NCI-H128 (cell line): ENCODE measurements around the gene COL5A2.

Experiments used
- DNase-seq: peaks from one replicate; lab custom pipeline; 2025; ENCODE audit not compliant: unreplicated experiment; lab: John Stamatoyannopoulos, UW

The COL5A2 gene

DNA sequence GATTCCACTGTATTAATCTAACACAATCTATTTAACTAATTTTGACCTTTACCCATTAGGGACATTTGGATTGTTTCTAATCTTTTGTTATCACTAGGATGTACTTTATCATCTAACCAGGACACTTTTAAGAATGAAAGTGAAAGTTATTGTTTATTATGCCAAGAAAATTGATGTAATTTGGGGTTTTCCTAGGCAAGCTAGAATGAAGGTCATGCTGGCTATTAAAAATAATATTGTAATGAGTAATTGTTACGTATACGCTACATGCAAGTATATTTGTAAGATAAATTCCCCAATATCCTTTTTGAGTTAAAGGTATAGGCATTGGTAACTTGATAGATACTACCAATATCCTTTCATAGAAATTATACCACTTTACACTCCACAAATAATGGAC, 74.6 kb downstream of the COL5A2 start:
- DNase-seq: no peak

GRCh38 chr2:189102735-189103134, 76.8 kb downstream of the COL5A2 start:
- no peak for DNase-seq

GRCh38 chr2:189097934-189098333, 81.6 kb downstream of the COL5A2 start:
- DNase-seq: no peak

DNA sequence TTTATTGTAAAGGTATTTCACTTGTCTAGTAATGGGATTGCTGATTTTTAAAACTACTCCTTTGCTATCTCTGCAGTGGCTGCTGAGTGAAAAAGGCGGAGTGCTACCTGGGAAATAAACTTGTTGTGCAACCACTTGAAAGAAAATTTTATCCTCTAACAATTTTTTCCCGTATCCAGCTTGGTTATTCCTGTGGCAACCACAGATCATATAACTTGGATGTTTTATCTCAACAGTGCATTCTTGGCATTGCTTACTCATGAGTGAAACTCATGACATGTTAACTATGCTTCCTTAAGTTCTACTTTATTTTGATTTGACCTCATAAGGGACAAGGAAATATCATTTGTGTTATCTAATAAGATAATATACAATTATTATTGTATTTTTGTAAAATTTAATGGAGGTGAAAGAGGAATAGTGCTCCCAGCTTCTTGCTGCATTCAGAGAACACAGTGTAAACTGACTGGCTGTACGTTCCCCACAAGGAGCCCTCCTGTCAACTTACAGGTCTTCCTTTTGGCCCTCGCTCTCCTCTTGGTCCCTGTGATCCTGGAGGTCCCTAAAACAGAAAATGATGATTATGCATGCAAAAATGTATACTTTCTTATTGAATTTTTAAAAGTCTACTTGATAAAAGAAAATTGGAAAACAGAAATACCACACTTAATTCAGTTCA, 82.7 kb downstream of the COL5A2 start:
- no peak for DNase-seq

DNA sequence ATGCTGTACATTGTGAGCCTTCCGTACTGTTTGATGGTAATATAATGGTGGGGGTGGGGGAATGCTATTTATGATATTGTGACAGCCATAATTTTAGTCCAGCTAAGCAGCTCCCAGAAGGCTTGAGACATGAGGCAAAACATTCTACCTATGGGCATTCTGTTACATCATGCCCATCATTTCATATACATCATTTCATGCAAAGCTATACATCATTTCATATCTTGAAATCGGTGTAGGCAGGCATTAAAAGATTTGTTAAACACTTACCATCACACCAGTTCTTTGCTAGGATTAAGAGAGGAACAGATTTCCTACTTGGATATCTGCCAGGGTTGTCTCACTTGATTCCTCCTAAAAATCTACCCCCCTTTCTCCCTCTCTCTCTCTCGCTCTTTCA, 84.5 kb downstream of the COL5A2 start:
- no peak for DNase-seq

- no peak for DNase-seq
Measured at GRCh38 chr2:189092936-189093335, 86.6 kb downstream of the COL5A2 start.

DNA sequence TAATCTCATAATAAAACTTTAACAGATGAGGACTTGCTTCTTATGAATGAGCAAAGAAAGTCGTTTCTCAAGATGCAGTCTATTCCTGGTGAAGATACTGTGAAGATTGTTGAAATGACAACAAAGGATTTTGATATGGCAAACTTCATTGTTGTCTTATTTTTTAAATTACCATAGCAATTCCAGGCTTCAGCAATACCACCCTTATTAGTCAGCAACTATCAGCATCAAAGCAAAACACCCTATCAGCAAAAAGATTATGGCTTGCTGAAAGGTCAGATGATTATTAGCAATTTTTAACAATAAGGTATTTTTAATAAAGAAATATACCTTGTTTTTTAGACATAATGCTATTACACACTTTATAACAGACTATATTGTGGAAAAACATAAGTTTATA, 88.3 kb downstream of the COL5A2 start:
- DNase-seq: no peak

DNA sequence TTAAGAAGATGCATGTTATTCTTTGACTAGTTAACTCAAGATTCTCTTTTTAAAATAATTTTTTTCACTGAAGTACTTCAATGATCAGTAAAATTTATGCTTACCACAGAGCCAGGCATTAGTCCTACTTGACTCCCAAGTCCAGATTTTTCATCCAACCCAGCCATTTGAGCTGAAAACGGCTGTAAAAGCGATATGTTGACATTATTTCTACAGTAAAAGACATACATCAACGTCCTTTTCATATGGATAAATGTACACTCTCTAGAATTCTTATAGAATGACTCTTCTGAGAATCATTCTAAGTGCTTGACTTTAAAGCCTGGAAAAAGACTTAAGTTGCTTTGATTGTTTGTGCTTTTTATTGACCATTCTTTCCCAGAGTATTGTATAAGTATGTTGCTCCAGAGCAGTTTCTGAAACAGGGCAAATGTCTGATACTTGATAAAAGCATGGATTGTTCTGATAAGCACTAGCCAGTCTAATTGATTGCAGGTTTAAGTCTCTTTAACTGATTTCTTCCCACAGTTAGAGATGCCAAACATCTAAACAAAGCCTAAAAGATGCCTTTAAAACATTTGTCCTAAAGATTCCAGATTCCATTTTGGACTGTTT, 90.9 kb downstream of the COL5A2 start:
- DNase-seq: no peak

DNA sequence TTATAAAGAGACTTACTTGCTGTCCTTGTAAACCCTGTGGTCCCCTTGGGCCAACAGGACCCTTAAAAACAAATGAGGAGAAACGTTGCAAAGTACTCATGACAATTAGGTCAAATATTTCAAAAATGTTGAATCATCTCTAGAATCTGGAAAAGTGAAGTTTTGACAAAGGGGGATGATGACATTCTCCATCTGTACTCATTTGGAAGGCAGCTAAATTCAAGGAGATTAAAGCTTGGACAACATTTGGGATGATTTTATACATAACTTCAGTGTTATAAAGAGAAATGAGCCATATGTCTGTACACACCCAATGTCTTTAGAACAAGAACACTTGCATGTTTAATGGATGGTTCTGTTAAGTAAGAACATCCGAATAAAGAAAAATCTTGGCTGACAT, 92.9 kb downstream of the COL5A2 start:
- no peak for DNase-seq

GRCh38 chr2:189086250-189086649, 93.3 kb downstream of the COL5A2 start:
- DNase-seq: no peak

GRCh38 chr2:189083606-189084005, 96.0 kb downstream of the COL5A2 start:
- no peak for DNase-seq

GRCh38 chr2:189083106-189083505, 96.5 kb downstream of the COL5A2 start:
- DNase-seq: no peak

DNA sequence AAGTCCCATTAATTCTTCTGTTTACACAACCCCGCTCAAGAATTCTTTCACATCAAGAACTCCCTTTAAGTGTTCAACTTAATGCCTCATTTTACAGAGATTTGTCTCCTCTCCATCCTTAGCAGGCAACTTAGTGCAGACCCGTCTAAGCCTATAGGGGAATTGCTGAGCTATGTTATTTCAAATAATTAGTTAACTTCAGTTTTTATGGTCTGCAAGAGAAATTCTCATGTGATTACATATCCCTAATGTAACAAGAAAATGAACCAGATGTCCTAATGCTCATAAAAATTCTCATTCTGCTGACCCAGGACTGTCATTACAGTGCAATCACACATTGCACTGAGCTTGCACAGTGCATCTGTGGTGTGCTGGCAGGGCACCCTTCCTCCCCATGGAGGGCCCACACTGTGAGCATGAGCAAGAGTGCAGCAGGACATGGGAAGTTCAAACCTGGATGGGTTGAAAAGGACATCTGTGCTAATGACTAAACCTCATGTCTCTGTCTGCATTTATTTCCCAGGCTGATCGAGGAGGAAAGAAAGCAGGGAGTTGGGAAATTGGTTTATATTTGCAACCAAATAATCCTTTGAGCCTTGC, 97.1 kb downstream of the COL5A2 start:
- DNase-seq: no peak

DNA sequence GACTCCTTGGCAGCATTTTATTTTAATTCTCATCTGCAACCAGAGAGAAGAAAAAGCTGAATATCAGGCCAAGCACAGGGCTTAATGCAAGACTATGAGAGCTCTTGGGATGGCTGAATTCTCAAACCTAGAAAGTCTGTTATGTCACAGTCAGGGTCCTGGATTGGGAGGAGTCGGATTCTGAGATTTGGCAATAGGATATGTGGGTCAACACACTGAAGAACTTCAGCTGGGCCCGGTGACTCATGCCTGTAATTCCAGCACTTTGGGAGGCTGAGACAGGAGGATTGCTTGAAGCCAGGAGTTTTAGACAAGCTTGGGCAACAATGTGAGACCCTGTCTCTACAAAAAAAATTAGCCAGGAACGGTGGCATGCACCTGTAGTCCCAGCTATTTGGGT, 103.0 kb downstream of the COL5A2 start:
- no peak for DNase-seq

- no peak for DNase-seq
Measured at GRCh38 chr2:189076120-189076519, 103.4 kb downstream of the COL5A2 start.

DNA sequence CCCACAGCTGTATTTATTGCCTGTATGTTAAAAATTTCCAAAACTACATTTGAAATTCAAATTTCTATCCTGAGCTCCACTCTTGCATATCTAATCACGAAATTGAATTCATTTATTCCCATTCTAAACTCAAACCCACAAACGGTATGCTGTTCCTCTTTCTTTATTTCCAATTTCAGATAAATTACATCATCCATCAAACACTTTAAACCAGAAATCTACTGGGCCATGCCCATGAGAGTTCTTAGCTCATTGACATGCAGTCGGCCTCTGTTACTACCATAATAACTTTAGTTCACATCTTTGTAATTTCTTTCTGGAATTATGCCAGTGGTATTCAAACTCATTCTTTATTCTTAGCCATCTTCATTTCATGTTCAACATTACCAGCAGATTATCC, 105.1 kb downstream of the COL5A2 start:
- no peak for DNase-seq

- no peak for DNase-seq
Measured at GRCh38 chr2:189072036-189072435, 107.5 kb downstream of the COL5A2 start.

DNA sequence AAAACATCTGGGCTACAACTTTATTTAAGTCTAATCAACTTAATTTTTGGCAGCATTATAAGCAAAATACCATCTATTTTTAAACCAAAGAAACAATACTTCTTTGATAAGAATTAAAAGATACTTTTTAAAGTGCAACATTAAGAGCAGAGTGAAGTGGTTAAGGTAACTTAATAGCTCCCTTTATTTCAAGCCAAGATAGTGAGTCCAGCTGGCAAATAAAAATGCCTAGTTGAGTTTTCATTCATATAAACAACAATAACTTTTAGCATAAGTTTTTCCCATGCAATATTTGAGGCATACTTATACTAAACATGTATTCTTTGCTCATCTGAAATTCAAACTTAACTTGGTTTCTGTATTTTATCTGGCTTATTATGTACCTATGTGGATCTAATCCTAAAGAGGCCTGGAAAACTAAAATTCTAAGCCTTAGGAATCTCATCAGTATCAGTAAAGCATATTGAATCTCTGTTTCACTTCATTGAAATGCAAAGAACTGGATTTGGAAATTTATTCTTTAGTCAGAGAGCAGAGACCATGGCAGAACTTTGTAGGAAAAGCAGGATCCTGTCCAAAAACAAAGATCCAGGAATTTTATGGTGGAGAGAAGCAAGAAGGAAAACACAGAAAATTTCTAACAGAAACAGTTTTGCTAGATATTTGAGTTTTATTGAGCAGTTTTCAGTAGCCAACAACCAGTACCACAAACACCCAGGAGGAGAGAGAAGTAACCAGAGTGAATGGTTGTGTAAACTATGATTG, 109.5 kb downstream of the COL5A2 start:
- no peak for DNase-seq

DNA sequence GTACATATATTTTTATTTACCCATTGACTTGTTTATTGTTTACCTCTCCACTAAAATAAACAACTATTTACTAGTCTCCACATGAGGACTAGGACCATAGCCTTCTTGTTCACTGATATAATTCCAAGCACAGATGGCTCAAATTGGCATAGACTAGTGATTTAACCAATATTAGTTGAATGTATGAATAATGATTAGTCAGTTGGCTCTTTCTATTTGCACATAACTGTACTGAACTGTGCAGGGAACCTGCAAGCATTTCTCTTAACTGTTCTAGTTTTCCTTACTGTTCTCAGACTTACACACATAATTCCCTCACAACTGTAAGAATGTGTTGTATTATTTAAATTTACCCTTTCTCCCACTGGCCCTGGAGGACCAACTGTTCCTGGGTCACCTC, 113.5 kb downstream of the COL5A2 start:
- DNase-seq: no peak

DNA sequence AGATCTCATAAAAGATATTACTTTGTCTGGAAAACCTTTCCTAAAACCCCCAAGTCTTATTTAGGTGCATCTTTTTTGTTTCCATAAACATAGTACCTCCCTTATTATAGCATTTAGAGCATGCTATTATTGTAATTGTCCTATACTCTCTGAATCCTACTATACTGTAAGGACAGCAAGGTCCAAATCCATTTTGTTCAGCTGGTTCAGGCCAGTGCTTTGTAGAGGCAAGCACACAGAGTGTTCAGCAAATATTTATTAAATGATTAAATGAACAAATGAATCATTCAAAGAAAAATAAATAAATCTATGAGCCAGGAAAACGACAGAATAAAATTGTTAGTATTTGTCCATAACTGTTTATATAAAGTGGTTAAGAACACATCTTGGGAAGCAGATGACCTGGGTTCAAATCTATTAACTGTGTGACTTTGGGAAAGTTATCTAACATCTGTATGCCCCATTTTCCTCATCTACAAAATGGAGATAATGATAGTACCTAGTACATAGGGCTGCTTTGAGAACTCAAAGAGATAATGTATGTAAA, 119.4 kb downstream of the COL5A2 start:
- no peak for DNase-seq

DNA sequence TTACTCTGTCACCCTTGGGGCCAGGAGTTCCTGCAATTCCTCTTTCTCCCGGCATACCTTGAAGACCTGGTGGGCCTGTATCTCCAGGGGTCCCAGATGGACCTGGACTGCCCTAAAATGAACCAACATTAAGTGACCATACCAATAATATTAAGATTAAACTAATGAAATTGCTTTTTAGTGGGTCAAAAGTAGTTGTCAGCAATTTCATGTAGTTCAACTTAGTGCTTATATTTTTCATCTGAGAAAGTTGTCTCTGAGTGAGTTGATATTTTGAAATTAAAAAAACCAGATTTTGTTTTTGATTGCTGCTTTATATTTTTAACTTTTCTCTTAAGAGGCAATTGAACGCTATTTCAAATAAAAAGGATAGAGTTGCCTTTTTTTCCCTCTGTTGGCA, 122.2 kb downstream of the COL5A2 start:
- no peak for DNase-seq
